ENCODE measurements around the gene KHDC1L.
"Not testable (repeated sequence)": the region's sequence is repeated elsewhere in the genome, so short reads cannot be mapped to it uniquely, and the experiment has no call there.

KHDC1L gene

GRCh38 chr6:73225396-73225795, at the start of gene KHDC1L:
TSS of gene KHDC1L (minus strand) at chr6:73225496. CDS start at chr6:73225408, 88 bp downstream.
- no peak for DNase-seq (ENCODE audit: low spot score)

DNA sequence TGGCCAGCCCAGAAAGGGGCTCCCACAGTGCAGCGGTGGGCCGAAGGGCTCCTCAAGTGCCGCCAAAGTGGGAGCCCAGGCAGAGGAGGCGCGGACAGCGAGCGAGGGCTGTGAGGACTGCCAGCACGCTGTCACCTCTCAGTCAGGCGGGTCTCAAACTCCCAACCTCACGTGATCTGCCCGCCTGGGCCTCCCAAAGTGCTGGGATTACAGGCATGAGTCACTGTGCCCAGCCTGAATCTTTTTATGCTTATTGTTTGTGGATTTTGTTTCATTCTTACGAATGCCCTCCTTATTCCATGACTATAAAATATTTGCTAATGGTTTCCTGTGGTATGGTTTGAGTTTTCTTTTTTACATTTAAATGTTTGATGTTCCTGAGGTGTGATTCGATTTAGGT, 44.0 kb upstream of the KHDC1L start:
- DNase-seq (ENCODE audit: low spot score): not testable (repeated sequence)

- not testable (repeated sequence) for DNase-seq (ENCODE audit: low spot score)
These were observed 43.6 kb upstream of the KHDC1L start for GRCh38 chr6:73268896-73269295.

GRCh38 chr6:73264446-73264845, 39.1 kb upstream of the KHDC1L start:
- peak; percentile 74 for DNase-seq (ENCODE audit: low spot score)

GRCh38 chr6:73263570-73263909, 38.2 kb upstream of the KHDC1L start:
- DNase-seq (ENCODE audit: low spot score): no peak

DNA sequence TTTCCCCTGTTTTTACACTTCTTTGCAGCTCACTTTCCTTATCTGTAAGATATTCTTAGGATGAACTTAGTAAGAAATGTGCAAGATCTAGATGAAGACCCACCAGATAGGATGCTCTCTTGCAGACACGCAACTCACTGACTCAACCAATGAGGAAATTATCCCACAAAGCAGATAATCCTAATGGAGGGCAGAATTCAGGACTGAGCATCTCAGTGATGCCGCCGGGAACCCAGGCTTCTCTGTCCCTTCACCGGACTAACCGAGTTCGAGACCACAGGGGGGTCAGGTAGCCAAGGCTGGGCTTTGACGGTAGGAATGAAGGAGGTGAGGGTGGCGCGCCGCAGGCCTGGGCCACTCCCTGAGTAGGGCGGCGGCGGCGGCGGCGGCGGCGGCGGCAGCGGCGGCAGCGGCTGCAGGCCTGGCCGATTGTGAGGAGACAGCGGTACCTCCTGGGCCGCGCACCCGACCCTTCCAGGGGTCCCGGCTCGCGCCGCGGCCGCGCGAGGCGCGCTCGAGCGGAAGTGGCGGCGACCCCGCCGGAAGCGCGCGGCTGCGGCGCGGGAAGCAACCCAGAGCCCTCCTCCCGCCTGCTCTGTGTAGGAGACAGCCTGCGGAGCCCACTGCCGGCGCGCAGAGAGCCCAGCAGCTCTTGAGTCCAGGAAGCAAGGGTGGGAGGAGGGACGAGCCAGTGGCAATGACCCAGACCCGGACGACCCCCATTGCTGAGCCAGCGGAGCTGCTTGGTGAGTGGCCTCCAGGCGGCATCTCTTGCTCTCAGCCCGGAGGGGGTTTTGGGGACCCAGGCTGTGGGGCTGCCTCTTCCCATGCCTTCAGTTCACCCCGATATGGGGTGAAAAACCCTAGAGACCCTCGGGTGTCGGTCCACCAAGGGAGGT, 37.6 kb upstream of the KHDC1L start, which contains the start of gene KHDC1:
TSS of gene KHDC1 (minus strand) at position 526 of the 899 bp plus-strand sequence. CDS start 20,679 bp downstream, outside the sequence.
- peak; percentile 52 for DNase-seq (ENCODE audit: low spot score)

DNA sequence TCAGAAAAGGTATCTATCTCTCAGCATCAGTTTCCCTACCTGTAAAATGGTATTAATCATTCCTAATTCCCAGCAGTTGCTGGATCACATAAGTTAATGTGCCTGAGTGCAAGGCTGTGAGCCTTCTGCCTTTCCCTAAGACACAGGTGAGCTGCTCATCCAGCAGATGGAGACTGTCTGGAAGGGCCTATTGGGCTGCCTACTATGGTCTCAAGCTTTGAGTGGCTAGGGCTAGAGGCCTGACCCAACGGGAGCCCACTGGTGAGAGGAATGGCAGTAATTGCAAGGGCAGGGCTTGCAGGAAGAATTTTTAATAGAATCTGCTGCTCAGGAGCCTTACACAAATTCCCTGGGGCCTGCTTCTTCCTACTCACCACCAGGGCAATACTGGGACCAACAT, 33.4 kb upstream of the KHDC1L start:
- no peak for DNase-seq (ENCODE audit: low spot score)

GRCh38 chr6:73254323-73254722, 29.0 kb upstream of the KHDC1L start:
- not testable (repeated sequence) for DNase-seq (ENCODE audit: low spot score)

- no peak for DNase-seq (ENCODE audit: low spot score)
These were observed 27.4 kb upstream of the KHDC1L start for GRCh38 chr6:73252703-73253102.

DNA sequence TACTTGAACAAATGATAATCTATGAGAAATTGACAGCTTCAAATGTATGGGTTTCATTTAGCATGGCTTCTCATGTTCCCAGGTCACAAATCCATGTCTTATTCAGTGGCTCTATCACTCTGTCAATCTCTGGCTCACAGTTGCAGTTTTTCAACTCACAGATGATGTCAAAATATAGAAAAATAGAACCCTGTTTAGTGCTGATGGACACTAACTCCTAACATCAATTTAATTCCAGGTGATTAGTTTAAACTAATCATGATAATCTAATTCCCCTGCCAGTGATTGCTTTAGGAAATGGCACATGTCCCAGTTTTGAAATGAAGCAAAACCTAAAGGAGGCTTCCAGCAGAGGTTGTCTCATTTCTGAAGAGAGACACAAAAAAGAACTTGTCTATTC, 24.7 kb upstream of the KHDC1L start:
- DNase-seq (ENCODE audit: low spot score): no peak

- DNase-seq (ENCODE audit: low spot score): no peak
These were observed 23.1 kb upstream of the KHDC1L start for GRCh38 chr6:73248192-73248903.

GRCh38 chr6:73242001-73242400, 16.7 kb upstream of the KHDC1L start:
- DNase-seq (ENCODE audit: low spot score): no peak

DNA sequence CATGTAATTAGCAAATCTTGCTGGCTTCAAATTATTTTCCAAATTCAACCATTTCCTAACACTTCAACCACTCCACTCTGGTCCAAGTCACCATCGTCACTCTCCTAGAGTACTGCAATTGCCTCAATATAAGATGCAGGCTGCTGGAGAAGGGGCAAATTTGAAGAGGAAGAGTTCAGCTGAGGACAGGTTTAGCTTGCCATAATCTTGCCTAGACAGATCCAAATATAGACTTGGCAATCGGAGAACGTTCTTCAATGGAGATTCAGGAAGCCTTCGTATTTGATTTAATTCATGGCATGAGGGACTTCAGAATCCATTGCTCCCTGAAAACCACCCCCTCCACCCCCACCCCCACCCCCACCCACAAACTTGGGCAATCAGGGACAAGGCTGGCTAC, 15.4 kb upstream of the KHDC1L start:
- DNase-seq (ENCODE audit: low spot score): no peak

GRCh38 chr6:73236144-73236750, 11.0 kb upstream of the KHDC1L start:
- peak; percentile 89 for DNase-seq (ENCODE audit: low spot score)

GRCh38 chr6:73234733-73235132, 9.4 kb upstream of the KHDC1L start:
- peak; percentile 46 for DNase-seq (ENCODE audit: low spot score)

- not testable (repeated sequence) for DNase-seq (ENCODE audit: low spot score)
These were observed 8.7 kb upstream of the KHDC1L start for GRCh38 chr6:73233971-73234370.

GRCh38 chr6:73233048-73233447, 7.8 kb upstream of the KHDC1L start:
- no peak for DNase-seq (ENCODE audit: low spot score)

- no peak for DNase-seq (ENCODE audit: low spot score)
These were observed 6.7 kb upstream of the KHDC1L start for GRCh38 chr6:73231986-73232391.

- no peak for DNase-seq (ENCODE audit: low spot score)
These were observed 2.4 kb upstream of the KHDC1L start for GRCh38 chr6:73227606-73228255.

DNA sequence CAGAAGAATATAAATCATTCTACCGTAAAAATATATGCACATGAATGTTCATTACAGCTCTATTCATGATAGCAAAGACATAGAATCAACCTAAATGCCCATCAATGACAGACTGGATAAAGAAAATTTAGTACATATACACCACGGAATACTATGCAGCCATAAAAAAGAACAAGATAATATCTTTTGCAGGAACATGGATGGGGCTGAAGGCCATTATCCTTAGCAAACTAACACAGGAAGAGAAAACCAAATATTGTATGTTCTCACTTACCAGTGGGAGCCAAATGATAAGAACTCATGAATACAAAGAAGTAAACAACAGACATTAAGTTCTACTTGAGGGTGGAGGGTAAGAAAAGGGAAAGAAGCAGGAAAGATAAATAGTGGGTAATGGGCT, 8.4 kb downstream of the KHDC1L start:
- DNase-seq (ENCODE audit: low spot score): no peak

DNA sequence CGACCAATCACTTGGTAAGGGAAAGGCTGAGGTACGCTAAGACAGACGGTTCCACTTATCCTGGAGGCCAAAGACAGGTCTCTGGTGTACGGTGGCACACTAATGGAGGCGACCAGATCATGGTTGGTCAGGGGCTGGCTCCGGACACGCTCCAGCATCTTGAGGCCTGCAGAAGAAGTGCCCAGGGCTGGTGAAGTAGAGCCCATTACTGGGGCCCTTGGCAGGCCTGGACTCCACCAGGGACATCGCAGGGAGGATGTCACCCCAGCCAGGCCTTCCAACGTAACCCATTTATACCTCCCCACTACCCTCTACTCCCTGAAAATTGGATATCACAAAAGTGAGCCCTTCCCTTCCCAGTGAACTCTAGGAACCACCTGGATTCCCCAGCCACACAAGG, 16.2 kb downstream of the KHDC1L start:
- DNase-seq (ENCODE audit: low spot score): no peak

GRCh38 chr6:73207221-73207837, 18.0 kb downstream of the KHDC1L start:
- DNase-seq (ENCODE audit: low spot score): peak; percentile 21

Measured in kidney tubule cell (primary cell).